RCC 7860 (cell line): Measurements from ENCODE around the gene POLR3G.

Source experiments
- DNase-seq: peaks from one replicate; pipeline ENCODE4 v3.0.0-alpha.2; 2015; ENCODE audit warnings: low spot score
- FAIRE-seq: peaks from 2 replicates; lab custom pipeline; 2012; peaks lifted over from hg19 to GRCh38; lab: Jason Lieb, UNC

The POLR3G gene

GRCh38 chr5:90549729-90550275, 75.1 kb downstream of the POLR3G start:
- FAIRE-seq (no peak), DNase-seq (no peak)

GRCh38 chr5:90550963-90551362, 76.3 kb downstream of the POLR3G start:
- FAIRE-seq (no peak), DNase-seq (no peak)

- FAIRE-seq = no peak
These were observed 76.7 kb downstream of the POLR3G start for GRCh38 chr5:90551376-90551775.

GRCh38 chr5:90553711-90554110, 79.0 kb downstream of the POLR3G start:
- no peak for DNase-seq
- FAIRE-seq = no peak

More at GRCh38 chr5:90551376-90551775, 76.7 kb downstream of the POLR3G start:
- DNase-seq = no peak

GRCh38 chr5:90554358-90555006, 79.8 kb downstream of the POLR3G start:
- FAIRE-seq (no peak), DNase-seq (no peak)

GRCh38 chr5:90555666-90556065, 81.0 kb downstream of the POLR3G start:
- DNase-seq (no peak), FAIRE-seq (no peak)

- FAIRE-seq (no peak), DNase-seq (no peak)
These were observed 82.7 kb downstream of the POLR3G start for GRCh38 chr5:90557391-90557790.

- no peak for DNase-seq
- no peak for FAIRE-seq
These were observed 83.2 kb downstream of the POLR3G start for GRCh38 chr5:90557871-90558270.

- FAIRE-seq (no peak), DNase-seq (no peak)
These were observed 83.9 kb downstream of the POLR3G start, which contains the start of gene ADGRV1 for GRCh38 chr5:90558344-90559192. ADGRV1 (plus strand) TSS chr5:90558797; CDS start chr5:90558896, 99 bp downstream.

- no peak for FAIRE-seq
These were observed 86.1 kb downstream of the POLR3G start for GRCh38 chr5:90560771-90561170.

GRCh38 chr5:90561766-90562165, 87.1 kb downstream of the POLR3G start:
- DNase-seq (no peak), FAIRE-seq (no peak)

More at GRCh38 chr5:90560771-90561170, 86.1 kb downstream of the POLR3G start:
- DNase-seq = no peak

- DNase-seq (no peak), FAIRE-seq (no peak)
These were observed 87.7 kb downstream of the POLR3G start for GRCh38 chr5:90562341-90562740.

GRCh38 chr5:90563108-90563507, 88.4 kb downstream of the POLR3G start:
- no peak for FAIRE-seq
- no peak for DNase-seq
